GM12878 (cell line): ENCODE data around the gene INTS6. TPM values are rescaled to one million over a fixed set of nuclear protein-coding genes. Genes with fewer than 3 reads are reported as not detected.

Source experiments
- ATF2 ChIP-seq: IDR thresholded peaks from 2 replicates; pipeline ENCODE4 v1.6.1; 2012; ENCODE audit warnings: low read length, inconsistent platforms
- CHD2 ChIP-seq: IDR thresholded peaks from 2 replicates; pipeline ENCODE4 v1.6.1; 2011; ENCODE audit warnings: low read depth, low read length, improper control_type of control experiment, borderline replicate concordance
- HSF1 ChIP-seq: fragments of 150-350 bp; IDR thresholded peaks from 2 replicates; pipeline ENCODE4 v1.6.1; 2014; ENCODE audit warnings: mild to moderate bottlenecking, low read depth, low read length
- IRF5 ChIP-seq: fragments of 450-650 bp; IDR thresholded peaks from 2 replicates; pipeline ENCODE4 v1.6.1; 2017; ENCODE audit warnings: borderline replicate concordance
- JUNB ChIP-seq: IDR thresholded peaks from 2 replicates; pipeline ENCODE4 v1.6.1; 2016; ENCODE audit warnings: antibody characterized with exemption, mild to moderate bottlenecking
- JUND ChIP-seq: IDR thresholded peaks from 2 replicates; pipeline ENCODE4 v1.6.1; 2012; ENCODE audit warnings: low read depth, mild to moderate bottlenecking, low read length, improper control_type of control experiment, moderate library complexity
- NR2C2 ChIP-seq: IDR thresholded peaks from 2 replicates; pipeline ENCODE4 v1.6.1; 2011; ENCODE audit warnings: borderline replicate concordance, low read depth; ENCODE audit not compliant: control insufficient read depth, insufficient read length
- POLR2AphosphoS5 ChIP-seq: IDR thresholded peaks from 2 replicates; pipeline ENCODE4 v1.6.1; 2011; ENCODE audit warnings: mild to moderate bottlenecking, low read length, inconsistent platforms
- POU2F2 ChIP-seq: IDR thresholded peaks from 3 replicates; pipeline ENCODE4 v1.6.1; 2011; ENCODE audit warnings: low read depth, mild to moderate bottlenecking, low read length, borderline replicate concordance
- RAD51 ChIP-seq: fragments of 450-650 bp; IDR thresholded peaks from 2 replicates; pipeline ENCODE4 v1.6.1; 2016; ENCODE audit warnings: moderate library complexity, mild to moderate bottlenecking, inconsistent platforms
- REST ChIP-seq: IDR thresholded peaks from 2 replicates; pipeline ENCODE4 v1.6.1; 2012; ENCODE audit warnings: mild to moderate bottlenecking, low read depth, low read length
- RUNX3 ChIP-seq: IDR thresholded peaks from 2 replicates; pipeline ENCODE4 v1.6.1; 2012; ENCODE audit warnings: low read length, inconsistent platforms
- TBL1XR1 ChIP-seq: IDR thresholded peaks from 2 replicates; pipeline ENCODE4 v1.6.1; 2012; ENCODE audit warnings: low read depth, low read length, improper control_type of control experiment
- TCF12 ChIP-seq: IDR thresholded peaks from 2 replicates; pipeline ENCODE4 v1.6.1; 2011; ENCODE audit warnings: low read depth, mild to moderate bottlenecking, low read length
- USF2 ChIP-seq: IDR thresholded peaks from 2 replicates; pipeline ENCODE4 v1.6.1; 2011; ENCODE audit warnings: low read depth, low read length, improper control_type of control experiment, borderline replicate concordance
- ZBTB4 ChIP-seq: fragments of 450-650 bp; formaldehyde crosslinking; IDR thresholded peaks from 2 replicates; pipeline ENCODE4 v1.4.0; 2022; ENCODE audit warnings: mild to moderate bottlenecking, moderate library complexity
- polyA plus RNA-seq, 11 experiments: library from polyadenylated mRNA; depleted of rRNA in 4 of 11; unstranded in 6 of 11; stranded (reverse) in 5 of 11; fragments of >200 nt; fragmentation: Nextera tagmentation in 4 of 11; fragmentation: Illumina TruSeq in 1 of 11; extraction: Ambion mirVana in 4 of 11; extraction: Trizol in 1 of 11; gene quantifications; 1 replicate in 1 of 11; 2 replicates in 10 of 11; pipeline versions ENCODE4 v1.2.1 to v1.2.3, GENCODE V29; 2011 to 2016; ENCODE audit warnings: inconsistent platforms in 2 of 11, missing spikeins in 2 of 11, low read depth in 1 of 11
- total RNA-seq, 4 experiments: library from RNA; depleted of rRNA in 3 of 4; stranded (reverse); fragments of >200 nt in 3 of 4; fragmentation: Illumina TruSeq in 1 of 4; extraction: Trizol in 1 of 4; gene quantifications; 2 replicates each; pipeline versions ENCODE4 v1.2.1 to v1.2.3, GENCODE V29; 2013 to 2021

The INTS6 gene
- total and polyA plus RNA-seq, 10 of the 15 experiments (the other 5 are each of a cell fraction or from before 2014, with no cell fraction given), result 7.2 to 57.7 (median 30.9) TPM

- TF ChIP-seq ZBTB4 (CRISPR knock-in tag) (no peak), ATF2 (peak; percentile 99), TBL1XR1 (0 out of 2 replicates have a peak, but pooled peaks have one; percentile 66), HSF1 (no peak), RAD51 (peak; percentile 38; the same call in 1 of the 2 replicates), TCF12 (no peak), NR2C2 (no peak), JUNB (peak; percentile 99), IRF5 (no peak), RUNX3 (peak; percentile 87), REST (no peak), JUND (peak; percentile 70; the same call in 1 of the 2 replicates), CHD2 (no peak), USF2 (no peak), POLR2AphosphoS5 (no peak), POU2F2 (no peak)
These were observed 49.4 kb upstream of the INTS6 start (continued) for GRCh38 chr13:51502153-51502651.
